Measurements from ENCODE around the gene NSUN6.
"Not testable (repeated sequence)": the region's sequence is repeated elsewhere in the genome, so short reads cannot be mapped to it uniquely, and the experiment has no call there.

GRCh38 chr10:18639719-18640118, 11.7 kb downstream of the NSUN6 start:
- TF ChIP-seq CTCF (conservative IDR thresholded peaks at IDR 0.05 in 1 of 2, IDR thresholded peaks at IDR 0.05 in 1 of 2; ENCODE audit: low read depth in 1 of 2, low read length in 2 of 2); EZH2 (IDR thresholded peaks at IDR 0.05; ENCODE audit: low read length, missing control alignments): not testable (repeated sequence)

Data from fibroblast of lung (primary cell).